MM.1S (cell line): ENCODE measurements around the gene SYNJ1.
"Not testable (repeated sequence)": the region's sequence is repeated elsewhere in the genome, so short reads cannot be mapped to it uniquely, and the experiment has no call there.

Source experiments
- DNase-seq: peaks from one replicate; pipeline ENCODE4 v3.0.0-alpha.2; 2015
- H2AFZ ChIP-seq: fragments of 300-600 bp; sonication (generic); 2 replicates; pipeline ENCODE4 v1.6.0; 2016; ENCODE audit warnings: antibody characterized with exemption, low read length
- H3F3A ChIP-seq: fragments of 300-600 bp; sonication (generic); 2 replicates; pipeline ENCODE4 v1.6.1; 2016; ENCODE audit warnings: mild to moderate bottlenecking, antibody characterized with exemption, low read length, moderate library complexity, mixed read lengths; ENCODE audit not compliant: insufficient read depth
- H3K27ac ChIP-seq: fragments of 300-600 bp; sonication (generic); 2 replicates; pipeline ENCODE4 v1.5.1; 2016; ENCODE audit warnings: mild to moderate bottlenecking, low read length
- H3K27me3 ChIP-seq: fragments of 300-600 bp; sonication (generic); replicated peaks from 2 replicates; pipeline ENCODE4 v1.6.0; 2016; ENCODE audit warnings: low read length; ENCODE audit not compliant: insufficient read depth
- H3K36me3 ChIP-seq: fragments of 300-600 bp; sonication (generic); replicated peaks from 2 replicates; pipeline ENCODE4 v1.6.1; 2016; ENCODE audit warnings: mild to moderate bottlenecking, low read length, mixed read lengths; ENCODE audit not compliant: insufficient read depth
- H3K4me1 ChIP-seq: fragments of 300-600 bp; sonication (generic); 2 replicates; pipeline ENCODE4 v1.6.1; 2016; ENCODE audit warnings: low read length, mixed read lengths
- H3K4me2 ChIP-seq: fragments of 300-600 bp; sonication (generic); 2 replicates; pipeline ENCODE4 v1.6.0; 2016; ENCODE audit warnings: low read depth, low read length
- H3K4me3 ChIP-seq: fragments of 300-600 bp; sonication (generic); 2 replicates; pipeline ENCODE4 v1.5.1; 2016; ENCODE audit warnings: low read length, mixed read lengths
- H3K79me2 ChIP-seq: fragments of 300-600 bp; sonication (generic); 2 replicates; pipeline ENCODE4 v1.6.1; 2016; ENCODE audit warnings: mixed run types, low read length, mixed read lengths
- H3K9ac ChIP-seq: fragments of 300-600 bp; sonication (generic); 2 replicates; pipeline ENCODE4 v1.6.1; 2016; ENCODE audit warnings: low read length, mixed read lengths
- H3K9me2 ChIP-seq: fragments of 300-600 bp; sonication (generic); replicated peaks from 2 replicates; pipeline ENCODE4 v1.6.1; 2016; ENCODE audit warnings: mild to moderate bottlenecking, low read length, mixed read lengths; ENCODE audit not compliant: insufficient read depth
- H3K9me3 ChIP-seq: fragments of 300-600 bp; sonication (generic); replicated peaks from 2 replicates; pipeline ENCODE4 v1.6.1; 2016; ENCODE audit warnings: mild to moderate bottlenecking, low read length, mixed read lengths; ENCODE audit not compliant: insufficient read depth
- H4K20me1 ChIP-seq: fragments of 300-600 bp; sonication (generic); 2 replicates; pipeline ENCODE4 v1.6.1; 2016; ENCODE audit warnings: mild to moderate bottlenecking, low read length, moderate library complexity, mixed read lengths; ENCODE audit not compliant: insufficient read depth
- EZH2 ChIP-seq: fragments of 300-600 bp; sonication (generic); optimal IDR thresholded peaks from 2 replicates; pipeline ENCODE3; 2017; ENCODE audit warnings: low read depth, mild to moderate bottlenecking, antibody characterized with exemption, low read length, mixed read lengths
- EZH2phosphoT487 ChIP-seq: fragments of 300-600 bp; sonication (generic); IDR thresholded peaks from 2 replicates; pipeline ENCODE4 v1.6.1; 2018; ENCODE audit warnings: antibody characterized with exemption, low read length
- TF ChIP-seq, protein P1 (sequence below): fragments of 300-600 bp; sonication (generic); IDR thresholded peaks from 2 replicates; pipeline ENCODE4 v1.5.1; 2016; ENCODE audit warnings: antibody characterized with exemption, low read length, mixed read lengths

The SYNJ1 gene

DNA sequence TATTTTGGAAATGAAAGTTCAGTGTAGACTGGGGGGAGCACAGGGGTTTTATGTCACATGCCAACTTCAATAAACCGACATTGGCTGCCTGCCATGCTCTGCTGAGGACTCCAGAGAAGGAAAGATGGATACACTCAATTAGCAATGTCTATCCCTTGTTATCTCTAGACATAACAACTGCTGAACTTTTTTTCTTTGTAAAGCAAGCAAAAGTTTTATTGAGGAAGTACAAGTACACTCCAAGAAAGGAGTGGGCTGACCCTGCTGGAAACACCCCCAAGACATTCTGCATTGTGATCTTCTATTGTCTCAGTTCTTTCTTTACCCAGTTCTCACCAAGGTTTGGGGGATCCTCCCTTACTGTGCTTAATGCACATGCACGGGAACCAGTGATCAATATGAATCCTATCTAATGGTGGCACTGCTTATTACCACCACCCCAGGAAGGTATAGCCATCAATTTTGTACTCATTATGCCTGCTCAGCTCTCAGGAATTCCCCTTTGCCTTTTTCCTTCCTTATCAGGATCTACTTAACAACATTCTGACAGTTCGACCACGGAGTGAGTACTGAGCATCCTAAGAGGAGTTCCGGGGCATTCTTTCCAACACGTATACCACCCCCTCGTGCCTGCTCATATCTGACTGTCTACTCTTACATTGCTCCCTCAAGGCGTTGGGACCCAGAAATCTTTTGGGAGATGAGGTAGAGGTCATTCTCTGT is 28.7 kb downstream of the SYNJ1 start:
- Histone ChIP-seq H3K9ac (no peak overlapping the region), H3K79me2 (peaks cover 1% of the 10 kb centered on the region), H3K9me3 (no peaks in the 10 kb centered on the region), H3K9me2 (no peaks in the 10 kb centered on the region), H3K4me2 (no peak overlapping the region), H3K27ac (no peak overlapping the region), H3F3A (no peaks in the 10 kb centered on the region), H3K4me3 (no peak overlapping the region), H3K4me1 (no peaks in the 10 kb centered on the region), H4K20me1 (no peaks in the 10 kb centered on the region), H3K27me3 (no peaks in the 10 kb centered on the region), H3K36me3 (no peaks in the 10 kb centered on the region; the same call in 1 of the 2 replicates), H2AFZ (no peak overlapping the region)
- DNase-seq, result no peak
- TF ChIP-seq, protein P1, sequence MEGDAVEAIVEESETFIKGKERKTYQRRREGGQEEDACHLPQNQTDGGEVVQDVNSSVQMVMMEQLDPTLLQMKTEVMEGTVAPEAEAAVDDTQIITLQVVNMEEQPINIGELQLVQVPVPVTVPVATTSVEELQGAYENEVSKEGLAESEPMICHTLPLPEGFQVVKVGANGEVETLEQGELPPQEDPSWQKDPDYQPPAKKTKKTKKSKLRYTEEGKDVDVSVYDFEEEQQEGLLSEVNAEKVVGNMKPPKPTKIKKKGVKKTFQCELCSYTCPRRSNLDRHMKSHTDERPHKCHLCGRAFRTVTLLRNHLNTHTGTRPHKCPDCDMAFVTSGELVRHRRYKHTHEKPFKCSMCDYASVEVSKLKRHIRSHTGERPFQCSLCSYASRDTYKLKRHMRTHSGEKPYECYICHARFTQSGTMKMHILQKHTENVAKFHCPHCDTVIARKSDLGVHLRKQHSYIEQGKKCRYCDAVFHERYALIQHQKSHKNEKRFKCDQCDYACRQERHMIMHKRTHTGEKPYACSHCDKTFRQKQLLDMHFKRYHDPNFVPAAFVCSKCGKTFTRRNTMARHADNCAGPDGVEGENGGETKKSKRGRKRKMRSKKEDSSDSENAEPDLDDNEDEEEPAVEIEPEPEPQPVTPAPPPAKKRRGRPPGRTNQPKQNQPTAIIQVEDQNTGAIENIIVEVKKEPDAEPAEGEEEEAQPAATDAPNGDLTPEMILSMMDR, result no peak
- TF ChIP-seq EZH2phosphoT487, result no peak
- TF ChIP-seq EZH2, result no peak

DNA sequence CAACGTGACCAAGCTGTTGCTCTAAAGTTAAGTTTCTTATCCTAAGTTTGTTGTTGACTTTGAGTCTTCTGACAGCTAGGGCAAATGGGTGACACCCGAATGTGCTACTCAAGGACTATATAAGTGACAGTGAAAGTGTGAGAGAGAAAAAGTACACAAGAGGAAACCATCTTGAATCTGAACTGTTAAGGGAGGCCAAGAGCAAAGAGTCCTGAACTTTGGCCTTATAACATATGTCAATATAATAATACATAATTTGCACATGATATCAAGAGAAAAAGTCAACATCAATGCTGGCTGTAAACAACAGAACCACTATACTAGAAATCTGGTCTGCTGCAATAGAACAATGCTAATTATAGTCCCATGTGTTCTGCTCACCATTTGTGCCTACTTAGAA is 29.5 kb downstream of the SYNJ1 start:
- Histone ChIP-seq H4K20me1 (no peaks in the 10 kb centered on the region), H3K4me2 (no peak overlapping the region), H3F3A (no peaks in the 10 kb centered on the region), H3K4me3 (no peak overlapping the region), H3K79me2 (no peaks in the 10 kb centered on the region), H2AFZ (no peak overlapping the region), H3K9me2 (no peaks in the 10 kb centered on the region), H3K9me3 (no peaks in the 10 kb centered on the region), H3K9ac (no peak overlapping the region), H3K27me3 (no peaks in the 10 kb centered on the region), H3K27ac (no peak overlapping the region), H3K36me3 (no peaks in the 10 kb centered on the region; the same call in 1 of the 2 replicates), H3K4me1 (no peaks in the 10 kb centered on the region)
- DNase-seq, result no peak
- TF ChIP-seq EZH2, result no peak
- TF ChIP-seq, protein P1, result no peak
- no peak for TF ChIP-seq EZH2phosphoT487

DNA sequence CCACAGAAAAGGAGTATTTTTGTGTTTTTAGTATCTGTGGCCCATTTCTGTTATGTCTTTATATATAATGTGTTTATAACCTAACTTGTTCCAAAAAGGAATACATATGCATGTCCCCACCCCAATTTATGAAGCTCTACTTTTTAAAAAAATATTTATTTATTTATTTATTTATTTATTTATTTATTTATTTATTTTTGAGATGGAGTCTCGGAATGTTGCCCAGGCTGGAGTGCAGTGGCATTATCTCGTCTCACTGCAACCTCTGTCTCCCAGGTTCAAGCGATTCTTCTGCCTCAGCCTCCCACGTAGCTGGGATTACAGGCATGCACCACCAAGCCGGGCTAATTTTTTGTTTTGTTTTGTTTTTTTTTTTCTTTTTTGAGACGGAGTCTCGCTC is 32.3 kb downstream of the SYNJ1 start:
- not testable (repeated sequence) for H3K9me2 ChIP-seq, H3K4me3 ChIP-seq, DNase-seq, H3K36me3 ChIP-seq, H3K27me3 ChIP-seq, H2AFZ ChIP-seq, H4K20me1 ChIP-seq, H3K4me2 ChIP-seq, H3K4me1 ChIP-seq, H3K27ac ChIP-seq, H3F3A ChIP-seq, H3K9ac ChIP-seq, H3K9me3 ChIP-seq, H3K79me2 ChIP-seq

DNA sequence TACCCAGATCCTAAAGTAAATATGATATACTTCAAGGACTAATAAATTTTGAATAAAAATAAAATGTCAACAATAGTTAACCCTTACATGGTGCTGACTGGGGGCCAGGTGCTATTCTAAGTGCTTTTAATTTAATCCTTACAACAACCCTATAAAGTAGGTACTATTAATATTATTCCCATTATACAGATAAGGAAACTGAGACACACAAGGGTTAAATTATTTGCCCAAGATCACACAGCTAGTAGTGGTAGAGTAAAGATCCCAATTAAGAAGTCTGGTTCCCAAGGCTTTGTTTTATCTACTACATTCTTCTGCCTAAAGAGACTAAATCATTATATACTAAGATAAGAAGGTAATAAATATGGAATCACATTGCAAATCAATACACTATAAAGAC is 34.2 kb downstream of the SYNJ1 start:
- TF ChIP-seq, protein P1, result no peak
- TF ChIP-seq EZH2 (no peak), EZH2phosphoT487 (no peak)
- no peak for DNase-seq
- Histone ChIP-seq H4K20me1 (no peaks in the 10 kb centered on the region), H3K9ac (no peak overlapping the region), H3K4me2 (no peak overlapping the region), H3K36me3 (no peaks in the 10 kb centered on the region; the same call in 1 of the 2 replicates), H3K4me3 (no peak overlapping the region), H3K79me2 (no peaks in the 10 kb centered on the region), H3K4me1 (no peaks in the 10 kb centered on the region), H3K27me3 (no peaks in the 10 kb centered on the region), H3K27ac (no peak overlapping the region), H3K9me2 (no peaks in the 10 kb centered on the region), H3F3A (no peaks in the 10 kb centered on the region), H2AFZ (no peak overlapping the region), H3K9me3 (no peaks in the 10 kb centered on the region)
